Brain microvascular endothelial cell (primary cell): ENCODE measurements around the gene TBL1X.
A peak's percentile ranks its signal among the peaks of the same experiment; 100 is the strongest.

ENCODE experiments used
- DNase-seq: peaks from one replicate; pipeline ENCODE4 v3.0.0-alpha.2; 2020
- H3K27ac ChIP-seq: fragments of 250-450 bp; sonication (Bioruptor Pico); 2 replicates; pipeline ENCODE4 v1.5.1; 2020; ENCODE audit warnings: mild to moderate bottlenecking, moderate library complexity
- H3K27me3 ChIP-seq: fragments of 250-450 bp; sonication (Bioruptor Pico); replicated peaks from 2 replicates; pipeline ENCODE4 v1.5.1; 2020; ENCODE audit warnings: mild to moderate bottlenecking
- H3K36me3 ChIP-seq: fragments of 250-450 bp; sonication (Bioruptor Pico); replicated peaks from 2 replicates; pipeline ENCODE4 v1.5.1; 2020; ENCODE audit warnings: mild to moderate bottlenecking
- H3K4me3 ChIP-seq: 2 replicates; pipeline ENCODE4 v1.5.1; 2011; ENCODE audit warnings: low read depth, mild to moderate bottlenecking, control low read depth, low read length, moderate library complexity
- in situ Hi-C: cut with HindIII; loops from 2 replicates; pipeline ENCODE4 v1.10.0; 2017; ENCODE audit warnings: low sequenced_read_pairs, low pct_ligation_motif_present
- TF ChIP-seq, protein P1 (sequence below): IDR thresholded peaks from 2 replicates; pipeline ENCODE4 v1.5.1; 2011; ENCODE audit warnings: low read depth, mild to moderate bottlenecking, moderate library complexity, low read length, control low read depth, inconsistent platforms; ENCODE audit errors: missing control alignments

TBL1X gene

DNA sequence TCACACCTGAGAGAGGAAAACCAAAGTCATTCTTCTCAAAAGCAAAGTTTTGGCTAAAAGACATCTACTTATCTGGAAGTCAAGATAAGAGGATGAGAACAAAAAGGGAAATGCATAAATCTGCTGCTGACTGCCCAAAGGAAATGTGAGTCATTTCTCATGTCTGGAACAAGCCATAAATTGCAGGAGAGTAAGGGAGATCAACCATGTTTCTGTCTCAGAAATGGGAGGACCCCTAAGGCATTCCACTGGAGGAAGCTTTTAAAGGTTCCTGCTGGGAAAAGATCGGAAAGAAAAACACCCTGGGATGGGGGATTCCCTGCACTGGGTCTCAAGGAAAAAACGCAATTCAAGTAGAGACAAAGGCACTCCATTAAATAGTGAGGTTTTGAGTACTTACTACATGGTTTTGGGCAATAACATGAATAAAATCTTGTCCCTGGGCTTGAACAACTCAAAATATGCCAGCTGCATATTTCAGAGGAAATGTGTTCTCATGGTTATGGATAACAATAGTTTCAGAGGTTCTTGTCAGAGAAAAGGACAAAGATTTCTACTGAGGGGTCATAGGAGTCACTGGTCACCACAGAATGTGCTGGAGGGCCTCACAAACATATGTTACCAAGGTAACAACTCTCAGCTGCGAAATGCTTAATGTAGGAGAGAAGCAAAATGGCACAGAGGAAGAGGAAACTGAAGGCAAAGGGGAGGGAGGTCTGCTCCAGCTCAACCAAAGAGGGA is 281.5 kb downstream of the TBL1X start:
- H3K27ac ChIP-seq: peak overlapping the region; percentile 96
- no peaks in the 10 kb centered on the region for H3K36me3 ChIP-seq
- peak; percentile 62 for DNase-seq
- no peaks in the 10 kb centered on the region for H3K27me3 ChIP-seq
- TF ChIP-seq, protein P1, sequence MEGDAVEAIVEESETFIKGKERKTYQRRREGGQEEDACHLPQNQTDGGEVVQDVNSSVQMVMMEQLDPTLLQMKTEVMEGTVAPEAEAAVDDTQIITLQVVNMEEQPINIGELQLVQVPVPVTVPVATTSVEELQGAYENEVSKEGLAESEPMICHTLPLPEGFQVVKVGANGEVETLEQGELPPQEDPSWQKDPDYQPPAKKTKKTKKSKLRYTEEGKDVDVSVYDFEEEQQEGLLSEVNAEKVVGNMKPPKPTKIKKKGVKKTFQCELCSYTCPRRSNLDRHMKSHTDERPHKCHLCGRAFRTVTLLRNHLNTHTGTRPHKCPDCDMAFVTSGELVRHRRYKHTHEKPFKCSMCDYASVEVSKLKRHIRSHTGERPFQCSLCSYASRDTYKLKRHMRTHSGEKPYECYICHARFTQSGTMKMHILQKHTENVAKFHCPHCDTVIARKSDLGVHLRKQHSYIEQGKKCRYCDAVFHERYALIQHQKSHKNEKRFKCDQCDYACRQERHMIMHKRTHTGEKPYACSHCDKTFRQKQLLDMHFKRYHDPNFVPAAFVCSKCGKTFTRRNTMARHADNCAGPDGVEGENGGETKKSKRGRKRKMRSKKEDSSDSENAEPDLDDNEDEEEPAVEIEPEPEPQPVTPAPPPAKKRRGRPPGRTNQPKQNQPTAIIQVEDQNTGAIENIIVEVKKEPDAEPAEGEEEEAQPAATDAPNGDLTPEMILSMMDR: no peak
- no peak overlapping the region for H3K4me3 ChIP-seq
- in situ Hi-C loops: no loop called here

DNA sequence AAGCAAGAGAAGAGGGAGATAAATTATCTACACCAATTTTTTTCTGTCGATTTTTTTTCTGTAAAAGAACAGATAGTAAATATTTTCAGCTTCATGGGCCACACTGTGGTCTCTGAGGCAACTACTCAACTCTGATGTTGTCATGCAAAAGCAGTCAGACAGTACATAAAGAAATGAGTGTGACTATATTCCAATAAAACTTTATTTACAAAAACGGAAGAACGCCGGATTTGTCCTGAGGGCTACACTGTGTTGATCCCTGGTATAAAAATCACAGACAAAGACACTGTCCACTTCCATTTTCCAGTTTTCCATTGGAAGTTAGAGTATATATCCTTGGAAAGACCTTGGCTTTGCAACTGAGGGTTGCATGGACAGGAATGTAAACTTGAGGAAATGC is 282.8 kb downstream of the TBL1X start:
- in situ Hi-C loops: no loop called here
- Histone ChIP-seq H3K27me3 (no peaks in the 10 kb centered on the region), H3K4me3 (no peak overlapping the region), H3K36me3 (no peaks in the 10 kb centered on the region), H3K27ac (no peak overlapping the region)
- no peak for DNase-seq
- TF ChIP-seq, protein P1: no peak

DNA sequence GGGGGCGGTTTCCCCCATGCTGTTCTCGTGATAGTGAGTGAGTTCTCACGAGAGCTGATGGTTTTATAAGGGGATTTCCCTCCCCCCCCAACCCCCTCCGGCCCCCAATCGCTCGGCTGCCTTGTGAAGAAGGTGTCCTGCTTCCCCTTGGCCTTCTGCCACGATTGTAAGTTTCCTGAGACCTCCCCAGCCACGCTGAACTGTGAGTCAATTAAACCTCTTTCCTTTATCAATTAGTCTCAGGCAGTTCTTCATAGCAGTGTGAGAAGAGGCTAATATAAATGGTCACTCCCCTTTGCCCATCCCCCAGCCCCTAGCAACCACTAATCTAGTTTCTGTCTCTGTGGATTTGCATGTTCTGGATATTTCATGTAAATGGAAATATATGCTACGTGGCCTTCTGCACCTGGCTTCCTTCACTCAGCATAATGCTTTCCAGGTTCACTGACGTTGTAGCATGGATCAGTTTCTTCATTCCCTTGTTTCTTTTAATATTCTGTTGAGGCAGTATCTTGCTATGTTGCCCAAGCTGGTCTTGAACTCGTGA is 284.4 kb downstream of the TBL1X start:
- TF ChIP-seq, protein P1: no peak
- no peak for DNase-seq
- Histone ChIP-seq H3K36me3 (no peaks in the 10 kb centered on the region), H3K4me3 (no peak overlapping the region), H3K27ac (no peak overlapping the region), H3K27me3 (no peaks in the 10 kb centered on the region)
- in situ Hi-C loops: no loop called here

DNA sequence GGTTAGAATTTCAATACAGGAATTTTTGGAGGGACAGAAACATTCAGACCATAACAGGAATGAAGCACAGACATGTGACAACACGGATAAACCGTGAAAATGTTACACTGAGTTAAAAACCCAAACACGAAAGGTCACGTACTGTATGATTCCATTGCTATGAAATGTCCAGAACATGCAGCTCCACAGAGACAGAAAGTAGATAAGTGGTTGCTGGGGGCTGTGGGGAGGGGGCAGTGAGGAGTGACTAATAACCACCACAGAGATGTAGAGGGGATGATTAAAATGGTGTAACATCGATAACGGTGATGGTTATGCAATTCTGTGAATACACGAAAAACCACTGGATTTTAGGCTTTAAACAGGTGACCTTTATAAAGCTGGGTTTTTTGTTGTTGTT is 292.5 kb downstream of the TBL1X start:
- H3K27me3 ChIP-seq: no peaks in the 10 kb centered on the region
- in situ Hi-C loops: no loop called here
- no peak for DNase-seq
- TF ChIP-seq, protein P1: no peak
- no peak overlapping the region for H3K4me3 ChIP-seq
- no peaks in the 10 kb centered on the region for H3K36me3 ChIP-seq
- no peak overlapping the region for H3K27ac ChIP-seq

DNA sequence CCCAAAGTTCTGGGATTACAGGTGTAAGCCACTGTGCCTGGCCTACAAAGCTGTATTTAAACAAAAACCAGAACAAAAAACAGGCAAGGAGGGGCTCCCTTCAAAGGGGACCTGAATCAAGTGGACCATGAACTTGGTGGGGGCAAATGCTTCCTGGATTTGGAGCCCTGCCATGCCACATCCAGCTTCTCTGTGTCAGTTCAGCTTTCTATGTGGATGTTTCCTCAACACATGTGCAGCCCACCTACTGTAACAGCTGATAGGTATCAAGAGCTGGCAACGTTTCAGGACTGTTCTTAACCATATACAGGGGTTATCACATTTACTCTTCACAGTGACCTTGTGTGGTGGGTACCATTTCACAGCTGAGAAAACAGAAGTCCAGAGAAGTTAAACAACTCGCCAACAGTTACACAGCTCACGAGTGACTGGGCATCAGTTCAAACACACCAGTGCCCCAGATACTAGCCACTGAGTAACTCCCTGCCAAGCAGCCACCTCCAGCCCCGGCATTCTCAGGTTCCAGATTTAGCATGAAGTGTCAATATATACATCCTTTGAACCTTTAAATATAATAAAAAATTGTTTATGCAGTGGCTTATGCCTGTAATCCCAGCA is 293.3 kb downstream of the TBL1X start:
- H3K36me3 ChIP-seq: no peaks in the 10 kb centered on the region
- TF ChIP-seq, protein P1: no peak
- in situ Hi-C loops: no loop called here
- H3K27ac ChIP-seq: no peak overlapping the region
- no peak overlapping the region for H3K4me3 ChIP-seq
- no peak for DNase-seq
- H3K27me3 ChIP-seq: no peaks in the 10 kb centered on the region

DNA sequence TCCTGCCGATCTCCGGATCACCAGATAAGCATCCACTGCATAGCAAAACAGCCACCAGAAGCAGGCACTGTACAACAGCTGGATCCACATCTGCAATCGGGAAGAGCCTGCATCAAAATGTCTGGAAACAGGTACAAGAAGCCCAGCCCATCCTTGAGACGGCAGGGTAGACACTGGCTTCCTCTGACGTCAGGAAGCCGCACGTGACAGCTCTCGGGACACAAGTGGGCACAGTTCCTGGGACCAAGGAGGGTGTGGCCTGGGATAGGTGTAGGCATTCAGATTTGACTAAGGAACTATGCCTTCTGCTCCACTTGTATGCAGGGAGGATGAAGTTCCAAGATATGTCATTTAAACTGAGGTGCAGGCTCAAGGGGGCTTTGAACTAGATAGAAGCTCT is 294.5 kb downstream of the TBL1X start:
- no peak for DNase-seq

More for the DNA sequence above, 294.5 kb downstream of the TBL1X start:
- Histone ChIP-seq H3K4me3 (no peak overlapping the region), H3K27ac (no peak overlapping the region), H3K27me3 (no peaks in the 10 kb centered on the region), H3K36me3 (no peaks in the 10 kb centered on the region)
- in situ Hi-C loops: no loop called here
- TF ChIP-seq, protein P1: no peak
